ENCODE measurements around the gene MIPOL1.
"Not testable (repeated sequence)": the region's sequence is repeated elsewhere in the genome, so short reads cannot be mapped to it uniquely, and the experiment has no call there.

The MIPOL1 gene

DNA sequence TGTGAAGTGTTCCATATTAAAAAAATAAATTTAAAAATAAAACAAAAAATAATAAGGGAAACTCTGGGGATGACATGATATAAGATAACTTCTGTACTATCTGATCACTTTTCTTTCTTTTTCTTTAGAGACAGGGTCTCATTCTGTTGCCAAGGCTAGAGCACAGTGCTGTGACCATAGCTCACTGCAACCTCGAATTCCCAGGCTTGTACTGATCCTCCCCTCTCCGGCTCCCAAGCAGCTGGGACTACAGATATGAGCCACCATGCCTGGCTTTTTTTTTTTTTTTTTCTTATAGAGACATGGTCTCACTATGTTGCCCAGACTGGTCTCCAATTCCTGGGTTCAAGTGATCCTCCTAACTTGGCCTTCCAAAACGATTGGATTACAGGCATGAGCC is 10.4 kb upstream of the MIPOL1 start:
- no peak for DNase-seq (ENCODE audit: low spot score)
- in situ Hi-C loops (cut with MboI; ENCODE audit: low pct_unique_long_range_greater_than_20kb, low sequenced_read_pairs, unreplicated experiment): no loop called here
- TF ChIP-seq CTCF (IDR thresholded peaks at IDR 0.05; ENCODE audit: extremely low read depth, insufficient read depth, missing control alignments): no peak

DNA sequence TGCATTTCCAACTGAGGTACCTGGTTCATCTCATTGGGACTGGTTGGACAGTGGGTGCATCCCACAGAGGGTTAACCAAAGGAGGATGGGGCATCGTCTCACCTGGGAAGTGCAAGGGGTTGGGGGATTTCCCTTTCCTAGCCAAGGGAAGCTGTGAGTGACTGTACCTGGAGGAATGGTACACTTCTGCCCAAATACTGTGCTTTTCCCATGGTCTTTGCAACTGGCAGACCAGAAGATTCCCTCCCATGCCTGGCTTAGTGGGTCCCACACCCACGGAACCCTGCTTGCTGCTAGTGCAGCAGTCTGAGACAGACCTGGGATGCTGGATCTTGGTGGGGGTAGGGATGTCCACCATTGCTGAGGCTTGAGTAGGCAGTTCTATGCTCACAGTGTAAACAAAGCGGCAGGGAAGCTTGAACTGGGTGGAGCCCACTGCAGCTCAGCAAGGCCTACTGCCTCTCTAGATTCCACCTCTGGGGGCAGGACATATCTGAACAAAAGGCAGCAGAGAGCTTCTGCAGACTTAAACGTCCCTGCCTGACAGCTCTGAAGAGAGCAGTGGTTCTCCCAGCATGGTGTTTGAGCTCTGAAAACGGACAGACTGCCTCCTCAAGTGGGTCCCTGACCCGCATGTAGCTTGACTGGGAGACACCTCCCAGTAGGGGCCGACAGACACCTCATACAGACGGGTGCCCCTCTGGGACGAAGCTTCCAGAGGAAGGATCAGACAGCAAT is 9.7 kb upstream of the MIPOL1 start:
- DNase-seq (ENCODE audit: low spot score); in situ Hi-C loops (cut with MboI; ENCODE audit: low pct_unique_long_range_greater_than_20kb, low sequenced_read_pairs, unreplicated experiment): not testable (repeated sequence)

GRCh38 chr14:37189733-37190132 is 8.0 kb upstream of the MIPOL1 start:
- DNase-seq (ENCODE audit: low spot score); in situ Hi-C loops (cut with MboI; ENCODE audit: low pct_unique_long_range_greater_than_20kb, low sequenced_read_pairs, unreplicated experiment): not testable (repeated sequence)

DNA sequence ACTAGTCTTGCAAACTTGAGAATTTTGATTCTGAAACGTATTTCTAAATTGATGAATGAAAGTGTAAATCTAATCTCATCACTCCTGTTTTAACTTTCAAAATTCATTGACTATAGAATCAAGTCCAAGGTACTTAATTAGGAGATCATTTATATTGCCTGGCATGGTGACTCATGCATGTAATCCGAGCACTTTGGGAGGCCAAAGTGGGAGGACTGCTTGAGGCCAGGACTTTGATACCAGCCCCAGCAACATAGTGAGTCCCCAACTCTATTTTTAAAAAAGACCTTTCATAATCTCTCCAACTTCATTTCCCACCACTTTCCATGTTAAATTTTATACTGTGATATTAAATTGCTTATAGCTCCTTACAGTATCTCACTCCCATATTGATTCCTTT is 3.0 kb upstream of the MIPOL1 start:
- no peak for TF ChIP-seq CTCF (IDR thresholded peaks at IDR 0.05; ENCODE audit: extremely low read depth, insufficient read depth, missing control alignments)
- in situ Hi-C loops (cut with MboI; ENCODE audit: low pct_unique_long_range_greater_than_20kb, low sequenced_read_pairs, unreplicated experiment): no loop called here
- DNase-seq (ENCODE audit: low spot score): no peak

DNA sequence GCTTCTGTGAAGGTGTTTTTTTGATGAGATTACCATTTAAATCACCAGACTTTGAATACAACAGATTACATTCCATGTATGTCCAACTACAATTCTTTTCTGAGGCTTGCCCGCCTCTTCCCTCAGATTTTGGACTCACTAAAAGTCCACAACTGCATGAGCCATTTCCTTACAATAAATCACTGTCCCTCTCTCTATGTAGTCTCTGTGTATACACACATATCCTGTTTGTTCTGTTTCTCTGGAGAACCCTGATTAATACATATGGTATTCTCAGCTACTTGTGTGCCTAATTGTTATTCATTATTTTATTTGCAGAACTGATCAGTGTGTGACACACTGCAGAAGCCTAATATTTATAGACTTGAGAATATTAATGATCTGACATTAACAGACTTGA is 2.4 kb upstream of the MIPOL1 start:
- in situ Hi-C loops (cut with MboI; ENCODE audit: low pct_unique_long_range_greater_than_20kb, low sequenced_read_pairs, unreplicated experiment): no loop called here
- TF ChIP-seq CTCF (IDR thresholded peaks at IDR 0.05; ENCODE audit: extremely low read depth, insufficient read depth, missing control alignments): no peak
- no peak for DNase-seq (ENCODE audit: low spot score)

GRCh38 chr14:37196604-37197420 is 925 bp upstream of the MIPOL1 start:
- in situ Hi-C loops (cut with MboI; ENCODE audit: low pct_unique_long_range_greater_than_20kb, low sequenced_read_pairs, unreplicated experiment): no loop called here
- DNase-seq (ENCODE audit: low spot score): no peak
- TF ChIP-seq CTCF (IDR thresholded peaks at IDR 0.05; ENCODE audit: extremely low read depth, insufficient read depth, missing control alignments): no peak

DNA sequence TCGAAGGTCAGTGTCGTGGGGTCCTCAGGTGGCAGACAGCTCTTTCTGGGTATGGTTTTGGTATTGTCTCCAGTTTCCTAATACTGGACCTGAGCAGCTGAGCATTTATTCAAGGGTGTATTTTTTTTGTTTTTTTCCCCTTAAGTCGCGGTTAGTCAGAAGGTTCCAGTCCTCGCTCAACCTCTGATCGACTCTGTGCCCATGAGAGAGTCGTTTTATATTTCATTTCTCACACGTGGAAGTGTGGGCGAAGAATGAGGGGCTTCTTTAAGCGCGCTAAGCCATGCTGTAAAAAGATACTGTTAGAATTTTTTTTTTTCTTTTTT is 499 bp downstream of the MIPOL1 start:
- no peak for TF ChIP-seq CTCF (IDR thresholded peaks at IDR 0.05; ENCODE audit: extremely low read depth, insufficient read depth, missing control alignments)
- DNase-seq (ENCODE audit: low spot score): no peak
- in situ Hi-C loops (cut with MboI; ENCODE audit: low pct_unique_long_range_greater_than_20kb, low sequenced_read_pairs, unreplicated experiment): no loop called here

Measured in GM13977 (cell line).